HCT116 (cell line): Measurements from ENCODE around the gene SDK1. TPM values are rescaled to one million over a fixed set of nuclear protein-coding genes. Genes with fewer than 3 reads are reported as not detected.

ENCODE experiments used
- ATAC-seq: fragments of 200-7000 bp; cut with Tn5 transposase; 2 replicates; pipeline ENCODE4 v1.9.1; 2020; ENCODE audit warnings: mild to moderate bottlenecking, moderate library complexity
- BruUV-seq: library from RNA; stranded (reverse); fragments of 400-500 nt; replicated peaks from 2 replicates; lab custom pipeline; 2021; lab: Mats Ljungman, UMichigan
- CTCF ChIA-PET: fragments of 300-600 bp; sonication (Branson Sonifier 250); formaldehyde crosslinking; loops from one replicate; lab custom pipeline; 2021; ENCODE audit warnings: antibody characterized with exemption; lab: Charles Lee
- POLR2A ChIA-PET: fragments of 300-600, 350-600 bp; sonication (Branson Sonifier 250); formaldehyde crosslinking; loops from one replicate; lab custom pipeline; 2021; ENCODE audit warnings: antibody characterized with exemption; lab: Charles Lee
- RAD21 ChIA-PET, 2 experiments: fragments of 300-600 bp; sonication (Branson Sonifier 250); formaldehyde crosslinking; loops; one replicate each; lab custom pipeline; 2023; ENCODE audit warnings: low total read pairs in 2 of 2; ENCODE audit not compliant: uncharacterized antibody in 2 of 2, unreplicated experiment in 2 of 2, low non-redundant PET in 1 of 2; lab: Charles Lee
- DNase-seq: peaks from one replicate; pipeline ENCODE4 v3.0.0-alpha.2; 2010; ENCODE audit warnings: low read depth, low spot score
- H2AFZ ChIP-seq: fragments of 200-600 bp; shearing (Covaris generic), sonication (generic); 2 replicates; pipeline ENCODE4 v1.6.1; 2017; ENCODE audit warnings: low read depth, mixed run types, mixed read lengths, antibody characterized with exemption, low read length; ENCODE audit not compliant: poor library complexity, severe bottlenecking
- H3K27ac ChIP-seq: 2 replicates; pipeline ENCODE4 v1.5.1; 2012; ENCODE audit warnings: low read depth, low read length
- H3K27me3 ChIP-seq: fragments of 200-600 bp; sonication (generic); 2 replicates; pipeline ENCODE4 v1.6.1; 2016; ENCODE audit warnings: mixed run types, low read length, mixed read lengths; ENCODE audit not compliant: insufficient read depth
- H3K36me3 ChIP-seq, 2 experiments: fragments of 200-500 bp in 1 of 2; fragments of 200-600 bp in 1 of 2; sonication (Bioruptor generic) in 1 of 2; sonication (generic) in 1 of 2; 2 replicates each; pipeline versions ENCODE4 v1.5.1 to v1.6.1; 2014 to 2016; ENCODE audit warnings: low read length in 2 of 2, inconsistent platforms in 1 of 2, mixed read lengths in 1 of 2, mixed run types in 1 of 2; ENCODE audit not compliant: insufficient read depth in 2 of 2, control insufficient read depth in 1 of 2
- H3K4me1 ChIP-seq, 2 experiments: fragments of 200-600 bp in 1 of 2; sonication (generic) in 1 of 2; 2 replicates each; pipeline versions ENCODE4 v1.5.1 to v1.6.1; 2012 to 2017; ENCODE audit warnings: low read length in 2 of 2, inconsistent platforms in 1 of 2, mild to moderate bottlenecking in 1 of 2, mixed read lengths in 1 of 2, mixed run types in 1 of 2, moderate library complexity in 1 of 2; ENCODE audit not compliant: insufficient read depth in 2 of 2, control insufficient read depth in 1 of 2
- H3K4me2 ChIP-seq: fragments of 200-600 bp; sonication (generic); 2 replicates; pipeline ENCODE4 v1.6.1; 2017; ENCODE audit warnings: mixed run types, low read length, mixed read lengths
- H3K4me3 ChIP-seq, 2 experiments: fragments of 200-600 bp in 1 of 2; sonication (generic) in 1 of 2; replicated peaks in 1 of 2; 2 replicates each; pipeline ENCODE4 v1.5.1; 2011 to 2016; ENCODE audit warnings: low read length in 2 of 2, control low read depth in 1 of 2, low read depth in 1 of 2, mild to moderate bottlenecking in 1 of 2, mixed read lengths in 1 of 2, mixed run types in 1 of 2
- H3K79me2 ChIP-seq: fragments of 200-600 bp; sonication (generic); 2 replicates; pipeline ENCODE4 v1.6.1; 2017; ENCODE audit warnings: mild to moderate bottlenecking, mixed run types, low read length, moderate library complexity, mixed read lengths; ENCODE audit not compliant: insufficient read depth
- H3K9ac ChIP-seq: fragments of 200-600 bp; sonication (generic); 2 replicates; pipeline ENCODE4 v1.6.1; 2016; ENCODE audit warnings: low read length, mixed read lengths
- H3K9me2 ChIP-seq: fragments of 200-600 bp; sonication (generic), shearing (Covaris generic); 2 replicates; pipeline ENCODE4 v1.6.1; 2017; ENCODE audit warnings: mixed run types, mild to moderate bottlenecking, moderate library complexity; ENCODE audit not compliant: insufficient read depth
- H3K9me3 ChIP-seq, 2 experiments: fragments of 200-500 bp in 1 of 2; fragments of 200-600 bp in 1 of 2; sonication (Bioruptor generic) in 1 of 2; sonication (generic) in 1 of 2; 2 replicates each; pipeline ENCODE4 v1.6.1; 2014 to 2017; ENCODE audit warnings: low read length in 2 of 2, mixed read lengths in 2 of 2, inconsistent platforms in 1 of 2, low read depth in 1 of 2, mild to moderate bottlenecking in 1 of 2, mixed run types in 1 of 2, moderate library complexity in 1 of 2; ENCODE audit not compliant: control insufficient read depth in 1 of 2, insufficient read depth in 1 of 2
- H4K20me1 ChIP-seq: fragments of 200-600 bp; sonication (generic), shearing (Covaris generic); 2 replicates; pipeline ENCODE4 v1.6.1; 2017; ENCODE audit warnings: mixed run types, mild to moderate bottlenecking, moderate library complexity; ENCODE audit not compliant: insufficient read depth
- ATF3 ChIP-seq: IDR thresholded peaks from 2 replicates; pipeline ENCODE4 v1.6.1; 2012
- CEBPB ChIP-seq: IDR thresholded peaks from 2 replicates; pipeline ENCODE4 v1.6.1; 2012; ENCODE audit warnings: low read depth
- EGR1 ChIP-seq: IDR thresholded peaks from 2 replicates; pipeline ENCODE4 v1.6.1; 2012; ENCODE audit warnings: low read depth
- ELF1 ChIP-seq: IDR thresholded peaks from 2 replicates; pipeline ENCODE4 v1.6.1; 2012; ENCODE audit warnings: low read depth, borderline replicate concordance
- EZH2 ChIP-seq: fragments of 200-600 bp; sonication (generic); IDR thresholded peaks from 2 replicates; pipeline ENCODE4 v1.6.1; 2017; ENCODE audit warnings: antibody characterized with exemption, mixed run types
- EZH2phosphoT487 ChIP-seq: fragments of 200-600 bp; IDR thresholded peaks from 2 replicates; pipeline ENCODE4 v1.6.1; 2018; ENCODE audit warnings: antibody characterized with exemption, borderline replicate concordance
- JUND ChIP-seq: IDR thresholded peaks from 2 replicates; pipeline ENCODE4 v1.6.1; 2012
- POLR2AphosphoS5 ChIP-seq: IDR thresholded peaks from 2 replicates; pipeline ENCODE4 v1.6.1; 2011; ENCODE audit warnings: mild to moderate bottlenecking, low read depth, low read length, moderate library complexity
- RAD21 ChIP-seq: IDR thresholded peaks from 2 replicates; pipeline ENCODE4 v1.6.1; 2012; ENCODE audit warnings: low read depth, mild to moderate bottlenecking
- SRF ChIP-seq: IDR thresholded peaks from 2 replicates; pipeline ENCODE4 v1.6.1; 2012; ENCODE audit warnings: low read depth
- ZNF274 ChIP-seq: fragments of 200-500 bp; sonication (Bioruptor generic); IDR thresholded peaks from 2 replicates; pipeline ENCODE4 v1.6.1; 2014; ENCODE audit warnings: mild to moderate bottlenecking, low read depth, low read length, inconsistent platforms
- intact Hi-C: fragments of 100-400 bp; cut with micrococcal nuclease; formaldehyde crosslinking; loops from 2 replicates; pipeline ENCODE4 v1.10.0; 2022
- total RNA-seq: library from RNA; stranded (reverse); gene quantifications from one replicate; pipeline ENCODE4 v1.2.1, GENCODE V29; 2021; ENCODE audit not compliant: unreplicated experiment

Gene SDK1
- total RNA-seq, 1 experiment from 2014 or later = 0.05 TPM

- Histone ChIP-seq H2AFZ (no peak overlapping the region), H3K27me3 (no peaks in the 10 kb centered on the region; the same call in 1 of the 2 replicates), H3K4me1 (no peaks in the 10 kb centered on the region), H3K4me3 (no peak overlapping the region), H3K9me2 (no peaks in the 10 kb centered on the region)
- CTCF ChIA-PET = no interaction called here
- ATAC-seq (no peak), DNase-seq (no peak)
- RAD21 ChIA-PET = no interaction called here
- no peak for TF ChIP-seq EGR1
- no peak for TF ChIP-seq RAD21
- TF ChIP-seq JUND = no peak
- no peak for TF ChIP-seq POLR2AphosphoS5
- TF ChIP-seq, all 23 proteins: peak for 0
- Histone ChIP-seq H3K4me2 (no peak overlapping the region), H3K79me2 (no peaks in the 10 kb centered on the region), H3K36me3 (no peaks in the 10 kb centered on the region), H4K20me1 (no peaks in the 10 kb centered on the region), H3K9ac (no peak overlapping the region), H3K27ac (no peak overlapping the region), H3K9me3 (no peaks in the 10 kb centered on the region; a peak in 1 of 4 replicates)
- intact Hi-C loops = no loop called here
- BruUV-seq = no TSS peak
- POLR2A ChIA-PET = no interaction called here
Observed at GRCh38 chr7:4272141-4272540, 971.1 kb downstream of the SDK1 start.

- no peaks in the 10 kb centered on the region for H3K4me1 ChIP-seq
- H2AFZ ChIP-seq = no peak overlapping the region
- H3K27me3 ChIP-seq = no peaks in the 10 kb centered on the region; the same call in 1 of the 2 replicates
- no peak for ATAC-seq
- H3K9ac ChIP-seq = no peak overlapping the region
- CTCF ChIA-PET = no interaction called here
- H3K27ac ChIP-seq = no peak overlapping the region
- intact Hi-C loops = no loop called here
- no peak overlapping the region for H3K4me3 ChIP-seq
- no peaks in the 10 kb centered on the region; a peak in 1 of 4 replicates for H3K9me3 ChIP-seq
- BruUV-seq = no TSS peak
- no peaks in the 10 kb centered on the region for H3K79me2 ChIP-seq
- RAD21 ChIA-PET = no interaction called here
- H4K20me1 ChIP-seq = no peaks in the 10 kb centered on the region
- POLR2A ChIA-PET = no interaction called here
- DNase-seq = no peak
- no peaks in the 10 kb centered on the region for H3K36me3 ChIP-seq
- H3K4me2 ChIP-seq = no peak overlapping the region
- H3K9me2 ChIP-seq = no peaks in the 10 kb centered on the region
- TF ChIP-seq SRF = no peak
- TF ChIP-seq EZH2phosphoT487 = no peak
- no peak for TF ChIP-seq RAD21
- no peak for TF ChIP-seq CEBPB
- no peak for TF ChIP-seq POLR2AphosphoS5
- no peak for TF ChIP-seq ELF1
- TF ChIP-seq ZNF274 = no peak
- TF ChIP-seq ATF3 = no peak
- TF ChIP-seq EZH2 = no peak
Observed at GRCh38 chr7:4273566-4274230, 972.6 kb downstream of the SDK1 start.
